SK-N-SH treated with all-trans-retinoic acid at 6 μM for 48 hours (cell line): Measurements from ENCODE around the gene ZC2HC1B.

Experiments used
- ARNTL ChIP-seq: fragments of 450-650 bp; formaldehyde crosslinking; IDR thresholded peaks from 2 replicates; pipeline ENCODE4 v1.5.0; 2020; ENCODE audit warnings: low read depth, mild to moderate bottlenecking, moderate library complexity, borderline replicate concordance
- BACH2 ChIP-seq: fragments of 250-450 bp; sonication (Bioruptor Pico); IDR thresholded peaks from 2 replicates; pipeline ENCODE4 v1.9.0; 2021; ENCODE audit warnings: mild to moderate bottlenecking, borderline replicate concordance
- ESRRG ChIP-seq: fragments of 250-450 bp; sonication (Bioruptor Pico); IDR thresholded peaks from 2 replicates; pipeline ENCODE4 v1.6.1; 2021; ENCODE audit warnings: mild to moderate bottlenecking
- PATZ1 ChIP-seq: fragments of 250-450 bp; sonication (Bioruptor Pico); IDR thresholded peaks from 2 replicates; pipeline ENCODE4 v1.8.0; 2020; ENCODE audit warnings: mild to moderate bottlenecking, moderate library complexity, borderline replicate concordance
- RARB ChIP-seq: fragments of 250-450 bp; sonication (Bioruptor Pico); IDR thresholded peaks from 2 replicates; pipeline ENCODE4 v1.8.0; 2021; ENCODE audit warnings: mild to moderate bottlenecking, moderate library complexity
- ZFP30 ChIP-seq: fragments of 450-650 bp; formaldehyde crosslinking; IDR thresholded peaks from 2 replicates; pipeline ENCODE4 v1.5.0; 2022; ENCODE audit warnings: mild to moderate bottlenecking, moderate library complexity

- TF ChIP-seq ARNTL (CRISPR knock-in tag) (no peak), ZFP30 (CRISPR knock-in tag) (no peak), RARB (CRISPR knock-in tag) (no peak), PATZ1 (CRISPR knock-in tag) (no peak), BACH2 (CRISPR knock-in tag) (no peak), ESRRG (CRISPR knock-in tag) (no peak)
Measured at GRCh38 chr6:143929975-143930374, 65.7 kb downstream of the ZC2HC1B start.
